H1 (cell line): ENCODE results near the gene TNIP1. TPM values are rescaled to one million over a fixed set of nuclear protein-coding genes. Genes with fewer than 3 reads are reported as not detected.

Experiments
- CTCF ChIA-PET: fragments of 300-600 bp; sonication (Branson Sonifier 250); formaldehyde crosslinking; loops from one replicate; lab custom pipeline; 2021; ENCODE audit not compliant: partially characterized antibody; lab: Charles Lee
- POLR2A ChIA-PET: fragments of 300-600 bp; sonication (Branson Sonifier 250); formaldehyde crosslinking; loops from one replicate; lab custom pipeline; 2021; ENCODE audit warnings: inconsistent platforms; ENCODE audit not compliant: partially characterized antibody; lab: Charles Lee
- DNase-seq, 2 experiments: peaks; one replicate each; pipeline versions ENCODE4 v3.0.0 to v3.0.0-alpha.2; 2010 to 2022; ENCODE audit warnings: low spot score in 2 of 2, low read depth in 1 of 2, mixed read lengths in 1 of 2
- FAIRE-seq: peaks from 2 replicates; lab custom pipeline; 2011; peaks lifted over from hg19 to GRCh38; lab: Jason Lieb, UNC
- H2AFZ ChIP-seq: 2 replicates; pipeline ENCODE4 v1.8.1; 2012; ENCODE audit warnings: low read length, inconsistent platforms
- H2AK5ac ChIP-seq: 2 replicates; pipeline ENCODE4 v1.6.1; 2013; ENCODE audit warnings: low read depth, low read length
- H2BK120ac ChIP-seq: replicated peaks from 2 replicates; pipeline ENCODE3; 2013; ENCODE audit warnings: low read depth, low read length, inconsistent platforms
- H2BK12ac ChIP-seq: 2 replicates; pipeline ENCODE4 v1.6.1; 2013; ENCODE audit warnings: low read depth, low read length
- H2BK15ac ChIP-seq: 2 replicates; pipeline ENCODE4 v1.6.1; 2013; ENCODE audit warnings: low read length
- H2BK20ac ChIP-seq: 2 replicates; pipeline ENCODE4 v1.6.1; 2013; ENCODE audit warnings: low read length
- H2BK5ac ChIP-seq: 2 replicates; pipeline ENCODE4 v1.6.1; 2013; ENCODE audit warnings: low read depth, low read length
- H3K14ac ChIP-seq: 2 replicates; pipeline ENCODE4 v1.6.1; 2013; ENCODE audit warnings: inconsistent platforms; ENCODE audit not compliant: insufficient read length
- H3K18ac ChIP-seq: 2 replicates; pipeline ENCODE4 v1.6.1; 2013; ENCODE audit warnings: low read length; ENCODE audit errors: extremely low read depth
- H3K23ac ChIP-seq: 2 replicates; pipeline ENCODE4 v1.6.1; 2013; ENCODE audit warnings: inconsistent platforms; ENCODE audit not compliant: insufficient read length
- H3K23me2 ChIP-seq: 2 replicates; pipeline ENCODE4 v1.6.1; 2013; ENCODE audit warnings: low read depth, low read length
- H3K27ac ChIP-seq: 2 replicates; pipeline ENCODE4 v1.6.1; 2011; ENCODE audit warnings: low read depth, low read length, inconsistent platforms
- H3K27me3 ChIP-seq, 4 experiments: replicated peaks in 1 of 4; 1 replicate in 1 of 4; 2 replicates in 3 of 4; pipeline versions ENCODE4 v1.6.1 to v1.8.1; 2011 to 2013; ENCODE audit warnings: low read length in 3 of 4, mild to moderate bottlenecking in 3 of 4, inconsistent platforms in 2 of 4, mixed read lengths in 2 of 4, moderate library complexity in 1 of 4; ENCODE audit not compliant: control insufficient read depth in 3 of 4, insufficient read depth in 3 of 4; ENCODE audit errors: extremely low read depth in 1 of 4
- H3K36me3 ChIP-seq, 4 experiments: 2 replicates each; pipeline versions ENCODE4 v1.6.1 to v1.8.1; 2011 to 2013; ENCODE audit warnings: mild to moderate bottlenecking in 4 of 4, low read length in 3 of 4, moderate library complexity in 2 of 4, control low read depth in 1 of 4, inconsistent platforms in 1 of 4; ENCODE audit not compliant: insufficient read depth in 4 of 4, control insufficient read depth in 2 of 4
- H3K4ac ChIP-seq: replicated peaks from 2 replicates; pipeline ENCODE3; 2013; ENCODE audit warnings: low read length, low read depth, mixed read lengths, inconsistent platforms; ENCODE audit not compliant: insufficient read length
- H3K4me1 ChIP-seq, 4 experiments: replicated peaks in 1 of 4; 1 replicate in 1 of 4; 2 replicates in 3 of 4; pipeline versions ENCODE4 v1.6.1 to v1.8.1; 2011 to 2013; ENCODE audit warnings: low read length in 3 of 4, inconsistent platforms in 2 of 4, mixed read lengths in 1 of 4; ENCODE audit not compliant: insufficient read depth in 4 of 4, control insufficient read depth in 3 of 4
- H3K4me2 ChIP-seq, 2 experiments: 2 replicates each; pipeline versions ENCODE4 v1.6.1 to v1.8.1; 2011 to 2013; ENCODE audit warnings: low read depth in 2 of 2, low read length in 2 of 2, control low read depth in 1 of 2, inconsistent platforms in 1 of 2, mild to moderate bottlenecking in 1 of 2; ENCODE audit not compliant: insufficient read depth in 1 of 2
- H3K4me3 ChIP-seq, 4 experiments: fragments of 200-600, 300-600 bp in 1 of 4; sonication (generic), shearing (Covaris generic), sonication (Bioruptor Twin) in 1 of 4; 2 replicates each; pipeline versions ENCODE4 v1.5.1 to v1.8.1; 2011 to 2016; ENCODE audit warnings: low read length in 4 of 4, low read depth in 3 of 4, control low read depth in 2 of 4, inconsistent platforms in 2 of 4, mild to moderate bottlenecking in 2 of 4, mixed read lengths in 1 of 4, moderate library complexity in 1 of 4; ENCODE audit not compliant: insufficient read depth in 2 of 4; ENCODE audit errors: extremely low read depth in 1 of 4
- H3K56ac ChIP-seq: replicated peaks from 2 replicates; pipeline ENCODE3; 2013; ENCODE audit warnings: low read depth, mild to moderate bottlenecking, mixed read lengths, low read length, inconsistent platforms; ENCODE audit not compliant: insufficient read length
- H3K79me1 ChIP-seq: 2 replicates; pipeline ENCODE4 v1.6.1; 2013; ENCODE audit warnings: low read depth, low read length, control low read depth
- H3K79me2 ChIP-seq, 2 experiments: 2 replicates each; pipeline versions ENCODE4 v1.6.1 to v1.8.1; 2012 to 2013; ENCODE audit warnings: low read length in 2 of 2, mild to moderate bottlenecking in 2 of 2, inconsistent platforms in 1 of 2; ENCODE audit not compliant: insufficient read depth in 2 of 2, control insufficient read depth in 1 of 2
- H3K9ac ChIP-seq, 4 experiments: replicated peaks in 1 of 4; 1 replicate in 1 of 4; 2 replicates in 3 of 4; pipeline versions ENCODE4 v1.6.1 to v1.8.1; 2011 to 2013; ENCODE audit warnings: low read depth in 3 of 4, low read length in 3 of 4, control low read depth in 2 of 4, mild to moderate bottlenecking in 2 of 4, moderate library complexity in 2 of 4, inconsistent platforms in 1 of 4; ENCODE audit errors: extremely low read depth in 1 of 4
- H3K9me3 ChIP-seq, 2 experiments: 2 replicates each; pipeline versions ENCODE4 v1.6.1 to v1.8.1; 2012 to 2013; ENCODE audit warnings: mild to moderate bottlenecking in 2 of 2, moderate library complexity in 2 of 2, control low read depth in 1 of 2, inconsistent platforms in 1 of 2, low read depth in 1 of 2, low read length in 1 of 2, mixed read lengths in 1 of 2; ENCODE audit not compliant: insufficient read depth in 2 of 2
- H4K20me1 ChIP-seq, 2 experiments: replicated peaks in 1 of 2; 2 replicates each; pipeline versions ENCODE3 to v1.8.1; 2011 to 2013; ENCODE audit warnings: inconsistent platforms in 2 of 2, low read length in 2 of 2, mild to moderate bottlenecking in 1 of 2; ENCODE audit not compliant: insufficient read depth in 2 of 2, control insufficient read depth in 1 of 2
- H4K5ac ChIP-seq: 2 replicates; pipeline ENCODE4 v1.6.1; 2013; ENCODE audit warnings: low read length, low read depth, mixed read lengths, inconsistent platforms; ENCODE audit not compliant: insufficient read length
- H4K8ac ChIP-seq: 2 replicates; pipeline ENCODE4 v1.8.0; 2013; ENCODE audit warnings: mild to moderate bottlenecking, moderate library complexity, low read length, inconsistent platforms; ENCODE audit not compliant: insufficient read depth; ENCODE audit errors: extremely low read depth
- H4K91ac ChIP-seq: replicated peaks from 2 replicates; pipeline ENCODE3; 2013; ENCODE audit warnings: low read length, mixed read lengths, inconsistent platforms; ENCODE audit not compliant: insufficient read length
- BCL11A ChIP-seq, 2 experiments: IDR thresholded peaks; one replicate each; pipeline ENCODE4 v1.6.1; 2011; ENCODE audit warnings: low read depth in 2 of 2, low read length in 2 of 2, mild to moderate bottlenecking in 2 of 2
- CBX8 ChIP-seq: fragments of 300-800, 300-1000 bp; sonication (generic); IDR thresholded peaks from 2 replicates; pipeline ENCODE4 v1.7.1; 2016; ENCODE audit warnings: low read depth, low read length, borderline replicate concordance
- CTBP2 ChIP-seq: IDR thresholded peaks from 2 replicates; pipeline ENCODE4 v1.7.0; 2011; ENCODE audit warnings: borderline replicate concordance, mild to moderate bottlenecking, moderate library complexity, mixed read lengths, low read length; ENCODE audit not compliant: insufficient read depth, insufficient read length
- NANOG ChIP-seq: IDR thresholded peaks from 2 replicates; pipeline ENCODE4 v1.6.1; 2011; ENCODE audit warnings: low read length, low read depth, mild to moderate bottlenecking, inconsistent platforms; ENCODE audit not compliant: insufficient read depth, poor library complexity, severe bottlenecking
- RBBP5 ChIP-seq: IDR thresholded peaks from 2 replicates; pipeline ENCODE4 v1.7.1; 2012; ENCODE audit warnings: low read depth, mild to moderate bottlenecking, inconsistent platforms, low read length, moderate library complexity, borderline replicate concordance
- SUZ12 ChIP-seq: fragments of 200-600 bp; sonication (generic); IDR thresholded peaks from 2 replicates; pipeline ENCODE4 v1.6.1; 2012; ENCODE audit warnings: mild to moderate bottlenecking, inconsistent platforms, low read length, moderate library complexity, mixed read lengths
- TAF1 ChIP-seq: IDR thresholded peaks from 2 replicates; pipeline ENCODE4 v1.6.1; 2011; ENCODE audit warnings: mild to moderate bottlenecking, low read depth, low read length
- WGBS, 2 experiments: shearing (Covaris generic) in 1 of 2; methylation state at CpG; one replicate each; pipeline versions ENCODE4 v1.1.6 to v1.1.7; 2013 to 2015; ENCODE audit warnings: low lambda C conversion rate in 2 of 2, mixed read lengths in 2 of 2, inconsistent platforms in 1 of 2, low coverage in 1 of 2, missing lambda C conversion rate in 1 of 2; ENCODE audit not compliant: insufficient replicate concordance in 2 of 2, insufficient coverage in 1 of 2, insufficient read length in 1 of 2; ENCODE audit errors: extremely low coverage in 1 of 2, missing lambda C conversion rate in 1 of 2; 5-methylcytosine and 5-hydroxymethylcytosine counted together
- polyA plus RNA-seq, 7 experiments: library from polyadenylated mRNA; depleted of rRNA in 3 of 7; stranded (reverse) in 5 of 7; unstranded in 2 of 7; fragments of >200 nt in 5 of 7; fragments of 200-250 nt in 2 of 7; gene quantifications; 1 replicate in 5 of 7; 2 replicates in 1 of 7; 4 replicates in 1 of 7; pipeline versions ENCODE4 v1.2.1 to v1.2.3, GENCODE V29; 2011 to 2013; ENCODE audit warnings: missing spikeins in 2 of 7, mixed read lengths in 2 of 7
- total RNA-seq: library from RNA; stranded (reverse); fragmentation: NEBNext Ultra II Directional; extraction: Animal tissue kit (Norgen Biotek cat#: 25700); gene quantifications from 2 replicates; pipeline ENCODE4 v1.2.1, GENCODE V29; 2021

Gene TNIP1
- total and polyA plus RNA-seq, 2 of the 8 experiments (the other 6 are each of a cell fraction or from before 2014, with no cell fraction given), result 14.2 to 31.9 TPM

GRCh38 chr5:151023047-151023615 lies 57.7 kb downstream of the TNIP1 start:
- no peak overlapping the region for H3K4me3 ChIP-seq
- H3K18ac ChIP-seq, result no peak overlapping the region
- ChIA-PET POLR2A (no interaction called here), CTCF (interaction anchor here (1.2 to 5.2 kb wide), 3 partner anchors 11 to 25 kb away, joined by 3 to 25 read pairs (median 3); no protein-coding TSS in a partner anchor)
- no peak for TF ChIP-seq CBX8
- no peak for TF ChIP-seq NANOG
- no peak for TF ChIP-seq TAF1
- no peak for TF ChIP-seq SUZ12
- TF ChIP-seq RBBP5, result no peak
- TF ChIP-seq CTBP2, result no peak
- no peak for TF ChIP-seq BCL11A (IDR thresholded peaks at IDR 0.05; ENCODE audit: low read depth in 2 of 2, low read length in 2 of 2)
- H3K4me1 ChIP-seq, result peaks cover 0 to 1% (median 0%) of the 10 kb centered on the region in 4 experiments; a peak in 1 of 7 replicates
- FAIRE-seq, result no peak
- H2AFZ ChIP-seq, result no peak overlapping the region
- H2BK15ac ChIP-seq, result no peak overlapping the region
- no peaks in the 10 kb centered on the region for H3K79me2 ChIP-seq
- H4K91ac ChIP-seq, result no peak overlapping the region
- peaks cover 0 to 2% (median 0%) of the 10 kb centered on the region in 4 experiments; a peak in 2 of 8 replicates for H3K36me3 ChIP-seq
- no peak overlapping the region for H3K14ac ChIP-seq
- no peak overlapping the region for H2BK5ac ChIP-seq
- no peak overlapping the region; the same call in 1 of the 2 replicates for H4K8ac ChIP-seq
- H2BK20ac ChIP-seq, result no peak overlapping the region
- H3K27ac ChIP-seq, result no peak overlapping the region
- no peak overlapping the region for H2BK120ac ChIP-seq
- H2BK12ac ChIP-seq, result no peak overlapping the region
- no peak overlapping the region for H3K23ac ChIP-seq
- 88% methylated on average over 5 of the region's 5 CpGs; no CpG with 5 or more reads in 1 of the 2 experiments for WGBS, 2 experiments
- H3K4me2 ChIP-seq, result no peak overlapping the region
- H4K20me1 ChIP-seq, result peaks cover 0 to 3% of the 10 kb centered on the region in 2 experiments
- H3K9ac ChIP-seq, result no peak overlapping the region
- H3K4ac ChIP-seq, result no peak overlapping the region
- DNase-seq, result no peak
- no peak overlapping the region for H3K56ac ChIP-seq
- no peak overlapping the region for H4K5ac ChIP-seq
- no peaks in the 10 kb centered on the region; the same call in 1 of the 2 replicates for H3K79me1 ChIP-seq
- peaks cover 8% of the 10 kb centered on the region; the same call in 1 of the 2 replicates for H3K23me2 ChIP-seq
- H3K27me3 ChIP-seq, result peaks cover 0 to 8% (median 5%) of the 10 kb centered on the region in 4 experiments; a peak in 6 of 7 replicates
- H3K9me3 ChIP-seq, result no peaks in the 10 kb centered on the region
- H2AK5ac ChIP-seq, result no peak overlapping the region
